Skin of body (tissue), 2 donors: Measurements from ENCODE around the gene SEC14L6. TPM values are rescaled to one million over a fixed set of nuclear protein-coding genes. Genes with fewer than 3 reads are reported as not detected.
"Not testable (repeated sequence)": the region's sequence is repeated elsewhere in the genome, so short reads cannot be mapped to it uniquely, and the experiment has no call there.

ENCODE experiments used
- DNase-seq: peaks from one replicate; lab custom pipeline; 2025; lab: John Stamatoyannopoulos, UW
- total RNA-seq: library from RNA; depleted of rRNA; stranded (reverse); fragments of >200 nt; gene quantifications from one replicate; pipeline ENCODE4 v1.2.3, GENCODE V29; 2014

The SEC14L6 gene
- total RNA-seq, 1 donor from 2014 or later, result 18.4 TPM

DNA sequence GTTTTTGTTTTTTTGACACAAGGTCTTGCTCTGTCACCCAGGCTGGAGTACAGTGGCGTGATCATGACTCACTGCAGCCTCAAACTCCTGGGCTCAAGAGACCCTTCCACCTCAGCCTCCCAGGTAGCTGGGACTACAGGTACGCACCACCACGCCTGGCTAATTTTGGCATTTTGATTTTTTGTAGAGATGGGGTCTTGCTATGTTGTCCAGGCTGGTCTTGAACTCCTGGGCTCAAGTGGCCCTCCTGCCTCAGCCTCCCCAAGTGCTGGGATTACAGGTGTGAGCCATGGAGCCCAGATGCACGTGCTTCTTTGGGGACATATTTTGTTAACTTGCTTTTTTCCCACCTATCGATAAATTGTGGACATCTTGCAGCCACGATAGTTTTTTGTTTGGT, 20.7 kb upstream of the SEC14L6 start:
- not testable (repeated sequence) for DNase-seq

DNA sequence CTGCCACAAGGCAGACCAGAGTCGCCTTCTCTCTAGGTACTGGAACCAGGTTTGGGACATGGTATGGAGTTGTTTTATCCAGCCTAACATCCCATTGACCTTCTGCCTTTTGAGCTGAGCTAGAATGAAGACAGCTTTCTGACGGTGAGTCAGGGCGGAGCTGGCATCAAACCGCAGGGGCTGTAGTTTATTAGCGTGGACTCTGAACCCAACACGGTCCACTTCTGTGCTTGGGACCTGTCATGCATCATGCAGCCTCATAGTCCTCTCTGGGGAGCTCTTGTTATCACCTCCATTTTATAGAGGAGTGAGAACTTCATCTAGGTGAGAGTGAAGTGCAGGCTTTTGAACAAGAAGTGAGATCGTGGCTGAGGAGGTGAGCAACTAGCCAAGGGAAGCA, 19.6 kb upstream of the SEC14L6 start:
- no peak for DNase-seq

DNA sequence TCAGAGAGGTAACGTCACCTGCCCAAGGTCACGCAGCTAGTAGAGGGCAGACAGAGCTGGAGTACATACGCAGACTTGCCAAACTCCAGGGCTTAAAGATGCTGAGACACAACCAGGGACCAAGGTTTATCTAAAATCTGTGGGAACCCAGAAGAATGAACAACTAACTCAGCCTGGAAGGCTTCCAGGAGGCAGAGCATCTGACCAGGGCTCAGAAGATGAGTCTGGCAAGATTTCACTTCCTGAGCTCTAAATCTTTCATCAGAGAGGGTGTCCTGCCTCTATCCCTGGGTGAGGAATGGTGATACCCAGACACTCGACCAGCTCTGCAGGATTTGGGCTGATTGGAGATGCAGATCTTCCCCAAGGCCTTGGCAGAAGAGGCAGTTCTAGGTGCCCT, 18.8 kb upstream of the SEC14L6 start:
- no peak for DNase-seq

DNA sequence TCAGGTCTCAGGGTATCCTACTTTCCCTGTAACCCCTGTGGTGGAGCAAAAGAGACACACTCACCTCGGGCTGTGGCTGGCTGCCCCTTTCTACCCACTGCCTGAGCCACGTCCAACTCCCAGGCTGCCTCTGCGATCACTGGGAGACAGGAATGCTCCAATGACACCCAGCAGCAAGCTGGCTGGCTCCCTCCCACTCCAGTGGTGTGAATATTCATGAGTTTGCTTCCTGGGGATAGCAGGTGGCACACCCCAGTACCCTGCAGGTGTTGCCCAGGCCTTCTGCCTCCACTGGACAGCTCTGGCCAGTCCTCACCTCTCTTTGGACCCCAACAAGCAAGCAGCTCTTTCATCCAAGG, 18.2 kb upstream of the SEC14L6 start:
- DNase-seq, result no peak

GRCh38 chr22:30564045-30564760, 17.7 kb upstream of the SEC14L6 start:
- no peak for DNase-seq

DNA sequence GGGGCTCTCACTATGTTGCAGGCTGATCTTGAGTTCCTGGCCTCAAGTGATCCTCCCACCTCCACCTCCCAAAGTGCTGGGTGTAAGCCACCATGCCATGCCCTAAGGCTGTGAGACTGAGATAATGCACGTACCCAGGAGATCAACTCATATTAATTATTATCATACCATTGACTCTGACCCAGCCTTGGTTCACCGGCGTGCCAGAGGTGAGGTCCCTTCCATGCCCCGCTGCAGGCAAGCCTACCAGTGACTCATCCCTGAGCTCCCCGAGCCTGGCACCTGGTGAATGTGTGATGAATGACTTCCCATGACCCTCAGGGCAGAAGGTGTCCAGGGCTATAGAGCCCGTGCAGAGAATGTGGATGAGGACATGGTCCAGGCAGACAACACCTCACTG, 15.8 kb upstream of the SEC14L6 start:
- no peak for DNase-seq

- no peak for DNase-seq
Observed at GRCh38 chr22:30561402-30562189, 15.1 kb upstream of the SEC14L6 start.

DNA sequence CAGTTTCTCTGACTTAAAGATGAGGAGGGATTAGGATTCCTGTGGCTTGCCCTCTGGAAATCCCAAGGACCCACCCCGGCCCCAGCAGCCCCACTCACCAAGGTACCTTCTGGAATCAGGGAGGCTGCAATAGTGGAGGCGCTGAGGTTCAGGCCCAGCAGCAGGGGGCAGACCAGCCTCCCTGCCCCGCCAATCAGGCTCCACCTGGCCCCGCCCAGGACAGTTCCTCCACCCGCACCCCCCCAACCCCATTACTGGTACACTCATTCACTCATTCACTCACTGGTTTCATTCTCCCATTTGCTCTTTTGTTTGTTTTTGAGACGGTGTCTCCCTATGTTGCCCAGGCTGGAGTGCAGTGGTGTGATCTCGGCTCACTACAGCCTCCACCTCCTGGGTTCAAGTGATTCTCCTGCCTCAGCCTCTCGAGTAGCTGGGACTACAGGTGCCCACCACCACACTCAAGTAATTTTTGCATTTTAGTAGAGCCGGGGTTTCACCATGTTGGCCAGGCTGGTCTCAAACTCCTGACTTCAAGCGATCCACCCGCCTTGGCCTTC, 14.2 kb upstream of the SEC14L6 start:
- DNase-seq, result not testable (repeated sequence)

DNA sequence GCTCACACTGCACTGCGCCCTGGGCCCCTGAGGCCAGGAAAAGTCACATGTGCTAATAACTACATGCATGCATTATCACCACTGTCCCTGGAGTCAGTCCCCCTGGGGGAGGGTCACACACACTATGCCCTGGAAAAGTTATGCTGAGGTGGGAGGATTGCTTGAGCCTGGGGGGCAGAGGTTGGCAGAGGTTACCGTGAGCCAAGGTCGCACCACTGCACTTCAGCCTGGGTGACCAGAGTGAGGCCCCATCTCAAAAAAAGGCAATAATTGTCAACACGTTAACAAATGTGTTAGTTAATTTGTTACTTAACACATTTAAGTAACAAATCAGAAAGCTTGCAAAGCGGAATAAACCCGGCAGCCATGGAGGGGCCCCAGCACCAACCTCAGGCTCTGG, 13.3 kb upstream of the SEC14L6 start:
- DNase-seq, result no peak

GRCh38 chr22:30557243-30557642, 10.7 kb upstream of the SEC14L6 start:
- no peak for DNase-seq

DNA sequence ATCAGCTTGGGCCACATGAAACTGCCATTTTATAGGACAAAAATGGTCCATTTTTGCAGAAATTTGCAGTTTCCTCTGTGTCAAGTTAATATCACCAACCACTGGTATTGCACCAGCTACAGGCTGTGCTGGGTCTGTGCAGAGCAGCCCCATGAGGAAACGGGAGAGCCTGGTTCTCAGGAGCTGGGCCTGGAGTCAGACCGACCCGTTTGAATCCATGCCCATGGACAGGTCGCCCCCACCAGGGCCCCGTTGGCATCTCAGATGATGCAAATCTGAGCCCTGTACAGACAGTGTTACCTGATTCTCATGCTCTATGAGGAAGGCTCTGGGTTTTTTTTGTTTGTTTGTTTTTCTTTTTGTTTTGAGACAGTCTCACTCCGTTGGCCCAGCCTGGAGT, 9.8 kb upstream of the SEC14L6 start:
- no peak for DNase-seq

GRCh38 chr22:30555282-30556210, 9.0 kb upstream of the SEC14L6 start:
- no peak for DNase-seq

- DNase-seq, result no peak
Observed at GRCh38 chr22:30553971-30554370, 7.4 kb upstream of the SEC14L6 start.

GRCh38 chr22:30552719-30553118, 6.2 kb upstream of the SEC14L6 start:
- DNase-seq, result no peak

DNA sequence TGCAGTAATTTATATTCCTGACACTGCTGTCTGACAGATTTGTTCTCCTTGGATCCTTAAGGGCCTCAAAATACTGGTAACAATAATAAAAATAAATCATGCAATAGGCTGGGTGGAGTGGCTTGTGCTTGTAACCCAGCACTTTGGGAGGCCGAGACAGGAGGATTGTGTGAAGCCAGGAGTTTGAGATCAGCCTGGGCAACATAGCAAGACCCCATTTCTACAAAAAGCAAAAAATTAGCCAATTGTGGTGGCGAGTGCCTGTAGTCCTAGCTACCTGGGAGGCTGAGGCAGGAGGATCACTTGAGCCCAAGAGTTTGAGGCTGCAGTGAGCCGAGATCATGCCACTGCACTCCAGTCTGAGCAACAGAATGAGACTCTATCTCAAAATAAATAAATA, 5.3 kb upstream of the SEC14L6 start:
- not testable (repeated sequence) for DNase-seq

- no peak for DNase-seq
Observed at GRCh38 chr22:30547188-30547587, 647 bp upstream of the SEC14L6 start.

GRCh38 chr22:30542811-30543188, 3.7 kb downstream of the SEC14L6 start:
- DNase-seq, result no peak

DNA sequence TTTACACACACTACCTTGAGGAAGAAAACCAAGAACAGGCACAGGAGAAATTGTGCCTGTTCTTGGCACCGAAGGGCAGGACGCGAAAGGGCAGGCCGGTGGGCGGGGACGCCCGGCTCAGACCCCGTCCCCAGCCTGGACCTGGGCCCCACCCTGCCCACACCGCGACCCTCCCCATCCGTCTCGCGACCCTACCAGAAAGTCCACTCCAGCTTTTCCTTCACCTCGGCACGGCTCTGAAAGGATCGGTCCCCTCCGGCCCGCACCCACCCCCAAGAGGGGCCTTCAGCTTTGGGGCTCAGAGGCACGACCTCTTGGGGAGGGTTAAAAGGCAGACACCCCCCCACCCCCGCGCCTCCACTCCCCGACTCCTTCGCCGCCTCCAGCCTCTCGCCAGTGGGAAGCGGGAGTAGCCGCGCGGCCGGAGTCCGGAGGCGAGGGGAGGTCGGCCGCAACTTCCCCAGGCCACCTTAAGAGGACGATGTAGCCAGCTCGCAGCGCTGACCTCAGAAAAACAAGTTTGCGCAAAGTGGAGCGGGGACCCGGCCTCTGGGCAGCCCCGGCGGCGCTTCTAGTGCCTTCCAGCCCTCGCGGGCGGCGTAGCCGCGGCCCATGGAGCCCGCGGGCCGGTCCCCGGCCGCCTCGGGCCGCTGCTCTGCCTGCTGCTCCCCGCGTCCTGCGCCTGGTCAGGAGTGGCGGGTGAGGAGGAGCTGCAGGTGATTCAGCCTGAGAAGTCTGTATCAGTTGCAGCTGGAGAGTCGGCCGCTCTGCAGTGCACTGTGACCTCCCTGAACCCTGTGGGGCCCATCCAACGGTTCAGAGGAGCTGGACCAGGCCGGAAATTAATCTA, 4.4 kb downstream of the SEC14L6 start:
- DNase-seq, result no peak

- not testable (repeated sequence) for DNase-seq
Observed at GRCh38 chr22:30541511-30541910, 5.0 kb downstream of the SEC14L6 start.

GRCh38 chr22:30539368-30539767, 7.2 kb downstream of the SEC14L6 start:
- DNase-seq, result no peak

DNA sequence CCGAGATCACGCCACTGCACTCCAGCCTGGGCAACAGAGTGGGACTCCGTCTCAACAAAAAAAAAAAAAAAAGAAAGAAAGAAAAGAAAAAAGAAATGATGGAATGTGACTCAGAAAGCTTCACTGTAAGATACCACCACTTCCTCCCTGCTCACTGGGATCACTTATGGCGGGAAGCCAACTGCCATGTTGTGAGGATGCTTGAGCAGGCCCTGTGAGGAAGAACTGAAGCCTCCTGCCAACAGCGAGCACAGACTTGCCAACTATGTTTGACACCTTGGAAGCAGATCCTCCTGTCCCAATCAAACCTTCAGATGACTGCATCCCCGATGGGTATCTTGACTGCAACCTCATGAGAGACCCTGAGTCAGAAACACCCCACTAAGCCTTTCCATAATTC, 8.3 kb downstream of the SEC14L6 start:
- DNase-seq, result no peak
